Mesenchymal stem cell (in vitro differentiated cells and primary cell): ENCODE data around the gene MRTFA.

Experiments used
- DNase-seq: peaks from one replicate; pipeline ENCODE4 v3.0.0-alpha.2; 2013
- H2AFZ ChIP-seq: one replicate; pipeline ENCODE4 v1.6.1; 2013; ENCODE audit warnings: low read depth, mild to moderate bottlenecking, control low read depth, inconsistent platforms, low read length, moderate library complexity
- H2AK5ac ChIP-seq: 2 replicates; pipeline ENCODE4 v1.6.1; 2013; ENCODE audit warnings: low read length, moderate library complexity, mild to moderate bottlenecking, inconsistent platforms; ENCODE audit not compliant: severe bottlenecking
- H2BK120ac ChIP-seq: one replicate; pipeline ENCODE4 v1.6.1; 2013; ENCODE audit warnings: low read depth, mild to moderate bottlenecking, inconsistent platforms, low read length, moderate library complexity
- H2BK12ac ChIP-seq, 2 experiments: one replicate each; pipeline ENCODE4 v1.6.1; 2013; ENCODE audit warnings: inconsistent platforms in 2 of 2, low read length in 2 of 2, mild to moderate bottlenecking in 2 of 2, moderate library complexity in 2 of 2, control low read depth in 1 of 2
- H2BK15ac ChIP-seq: one replicate; pipeline ENCODE4 v1.6.1; 2013; ENCODE audit warnings: mild to moderate bottlenecking, low read depth, inconsistent platforms; ENCODE audit not compliant: poor library complexity, severe bottlenecking
- H2BK5ac ChIP-seq: 2 replicates; pipeline ENCODE4 v1.6.1; 2013; ENCODE audit warnings: low read depth, mild to moderate bottlenecking, low read length, control low read depth, inconsistent platforms; ENCODE audit not compliant: poor library complexity, severe bottlenecking
- H3K14ac ChIP-seq, 2 experiments: one replicate each; pipeline ENCODE4 v1.6.1; 2013; ENCODE audit warnings: inconsistent platforms in 2 of 2, low read length in 2 of 2, control low read depth in 1 of 2, mild to moderate bottlenecking in 1 of 2, moderate library complexity in 1 of 2
- H3K18ac ChIP-seq, 2 experiments: one replicate each; pipeline ENCODE4 v1.6.1; 2013; ENCODE audit warnings: inconsistent platforms in 2 of 2, low read length in 2 of 2, control low read depth in 1 of 2, low read depth in 1 of 2, mild to moderate bottlenecking in 1 of 2
- H3K23ac ChIP-seq, 2 experiments: one replicate each; pipeline ENCODE4 v1.6.1; 2013; ENCODE audit warnings: inconsistent platforms in 2 of 2, low read length in 2 of 2, mild to moderate bottlenecking in 2 of 2, moderate library complexity in 2 of 2, control low read depth in 1 of 2
- H3K27ac ChIP-seq: 2 replicates; pipeline ENCODE4 v1.5.1; 2013; ENCODE audit warnings: mild to moderate bottlenecking, moderate library complexity, low read length, control low read depth, inconsistent platforms; ENCODE audit not compliant: poor library complexity, severe bottlenecking
- H3K27me3 ChIP-seq, 2 experiments: 2 replicates each; pipeline versions ENCODE4 v1.6.1 to v1.7.0; 2013; ENCODE audit warnings: low read length in 2 of 2, mild to moderate bottlenecking in 2 of 2, moderate library complexity in 2 of 2, control low read depth in 1 of 2, inconsistent platforms in 1 of 2; ENCODE audit not compliant: control insufficient read depth in 1 of 2, insufficient read depth in 1 of 2
- H3K36me3 ChIP-seq, 2 experiments: 2 replicates each; pipeline versions ENCODE4 v1.6.1 to v1.7.0; 2013; ENCODE audit warnings: low read length in 2 of 2, control low read depth in 1 of 2, inconsistent platforms in 1 of 2, low read depth in 1 of 2, mild to moderate bottlenecking in 1 of 2; ENCODE audit not compliant: insufficient read depth in 2 of 2, control insufficient read depth in 1 of 2
- H3K4ac ChIP-seq, 2 experiments: one replicate each; pipeline ENCODE4 v1.6.1; 2013; ENCODE audit warnings: inconsistent platforms in 2 of 2, low read length in 2 of 2, mild to moderate bottlenecking in 2 of 2, moderate library complexity in 2 of 2, control low read depth in 1 of 2, low read depth in 1 of 2
- H3K4me1 ChIP-seq: 2 replicates; pipeline ENCODE4 v1.6.1; 2013; ENCODE audit warnings: low read depth, low read length, control low read depth; ENCODE audit not compliant: control insufficient read depth, insufficient read depth
- H3K4me2 ChIP-seq: 2 replicates; pipeline ENCODE4 v1.6.1; 2013; ENCODE audit warnings: low read length, mild to moderate bottlenecking, inconsistent platforms; ENCODE audit not compliant: poor library complexity, severe bottlenecking
- H3K4me3 ChIP-seq, 2 experiments: 2 replicates each; pipeline versions ENCODE4 v1.5.1 to v1.7.0; 2013; ENCODE audit warnings: low read length in 2 of 2, mild to moderate bottlenecking in 2 of 2, control low read depth in 1 of 2, low read depth in 1 of 2; ENCODE audit not compliant: insufficient read depth in 1 of 2
- H3K79me1 ChIP-seq: replicated peaks from 2 replicates; pipeline ENCODE4 v1.6.1; 2013; ENCODE audit warnings: mild to moderate bottlenecking, control low read depth, low read length, inconsistent platforms; ENCODE audit not compliant: poor library complexity, severe bottlenecking
- H3K9ac ChIP-seq: 2 replicates; pipeline ENCODE4 v1.7.0; 2013; ENCODE audit warnings: mild to moderate bottlenecking, low read length, moderate library complexity
- H3K9me3 ChIP-seq: 2 replicates; pipeline ENCODE4 v1.7.0; 2013; ENCODE audit warnings: mild to moderate bottlenecking, low read length; ENCODE audit not compliant: control insufficient read depth
- H4K8ac ChIP-seq: one replicate; pipeline ENCODE4 v1.6.1; 2013; ENCODE audit warnings: inconsistent platforms, mild to moderate bottlenecking, low read length, moderate library complexity
- H4K91ac ChIP-seq: one replicate; pipeline ENCODE4 v1.6.1; 2013; ENCODE audit warnings: mild to moderate bottlenecking, low read length, inconsistent platforms
- WGBS: methylation state at CpG from one replicate; pipeline ENCODE4 v1.1.7; 2013; ENCODE audit warnings: mixed read lengths; 5-methylcytosine and 5-hydroxymethylcytosine counted together

MRTFA gene

DNA sequence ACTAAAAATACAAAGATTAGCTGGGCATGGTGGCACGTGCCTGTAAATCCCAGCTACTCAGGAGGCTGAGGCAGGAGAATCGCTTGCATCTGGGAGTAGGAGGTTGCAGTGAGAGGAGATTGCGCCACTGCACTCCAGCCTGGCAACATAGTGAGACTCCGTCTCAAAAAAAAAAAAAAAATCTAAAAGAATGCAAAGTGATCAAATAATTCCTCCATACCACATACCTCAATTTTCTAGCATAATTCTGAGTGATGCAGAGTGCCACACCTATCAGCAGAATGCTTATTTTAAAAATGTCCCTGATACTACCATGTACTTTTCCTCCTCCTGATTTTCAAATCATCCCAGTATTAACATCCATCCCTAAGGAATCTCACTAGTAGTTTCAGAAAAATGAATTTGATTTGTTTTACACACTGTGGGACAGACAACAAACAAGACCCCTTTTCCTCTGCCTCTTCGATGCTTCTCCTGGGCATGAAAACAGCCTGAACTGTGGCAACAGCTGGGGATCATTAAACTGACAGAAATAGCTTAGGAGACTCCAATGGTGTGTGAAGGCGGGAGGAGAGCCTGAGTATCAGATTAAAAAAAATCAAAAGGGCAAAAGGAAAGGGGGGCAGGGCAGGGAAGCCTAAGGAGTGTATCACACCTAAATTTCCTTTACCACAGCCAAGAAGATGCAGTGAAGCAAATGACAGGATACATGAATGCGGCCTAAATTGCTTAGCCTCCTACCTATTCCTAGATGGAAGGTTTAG lies 151.4 kb downstream of the MRTFA start:
- H3K23ac ChIP-seq: no peak overlapping the region
- no peak overlapping the region for H3K27ac ChIP-seq
- no peak overlapping the region for H2BK15ac ChIP-seq
- H2BK5ac ChIP-seq: no peak overlapping the region
- H3K14ac ChIP-seq: no peak overlapping the region
- no peak overlapping the region for H4K91ac ChIP-seq
- H2BK12ac ChIP-seq: no peak overlapping the region
- H3K18ac ChIP-seq: no peak overlapping the region
- H3K36me3 ChIP-seq: peaks cover 0 to 7% of the 10 kb centered on the region in 2 experiments
- peak overlapping the region; percentile 37 for H3K9ac ChIP-seq
- no peak overlapping the region for H2AK5ac ChIP-seq
- peaks cover 30% of the 10 kb centered on the region for H3K79me1 ChIP-seq
- H3K27me3 ChIP-seq: no peaks in the 10 kb centered on the region
- H2AFZ ChIP-seq: no peak overlapping the region
- H3K4me2 ChIP-seq: no peak overlapping the region
- DNase-seq: peak; percentile 49
- no peak overlapping the region for H3K4ac ChIP-seq
- no peak overlapping the region for H4K8ac ChIP-seq
- WGBS: 92% methylated on average over 6 of the region's 7 CpGs
- H3K4me1 ChIP-seq: peaks cover 8% of the 10 kb centered on the region
- H3K4me3 ChIP-seq: no peak overlapping the region
- H3K9me3 ChIP-seq: no peaks in the 10 kb centered on the region
- no peak overlapping the region for H2BK120ac ChIP-seq

DNA sequence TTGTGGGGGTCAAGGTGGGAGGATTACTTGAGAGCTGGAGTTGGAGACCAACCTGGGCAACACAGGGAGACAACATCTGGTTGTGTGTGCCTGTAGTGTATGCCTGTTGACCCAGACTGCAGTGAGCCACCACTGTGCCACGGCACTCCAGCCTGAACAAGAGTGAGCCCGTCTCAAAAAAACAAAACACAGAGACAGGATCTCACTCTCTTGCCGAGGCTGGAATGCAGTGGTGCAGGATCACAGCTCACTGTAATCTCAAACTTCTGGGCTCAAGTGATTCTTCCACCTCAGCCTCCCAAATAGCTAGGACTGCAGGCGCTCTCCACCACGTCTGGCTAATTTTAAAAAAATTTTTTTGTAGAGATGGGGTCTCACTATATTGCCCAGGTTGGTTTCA lies 153.6 kb downstream of the MRTFA start:
- Histone ChIP-seq H3K4ac (no peak overlapping the region), H2AK5ac (no peak overlapping the region), H3K36me3 (peaks cover 0 to 7% of the 10 kb centered on the region in 2 experiments), H2AFZ (no peak overlapping the region), H3K9ac (no peak overlapping the region), H2BK120ac (no peak overlapping the region), H3K4me3 (no peak overlapping the region), H3K4me2 (no peak overlapping the region), H3K4me1 (peaks cover 8% of the 10 kb centered on the region), H2BK12ac (no peak overlapping the region), H3K27ac (no peak overlapping the region), H2BK5ac (no peak overlapping the region), H3K9me3 (no peaks in the 10 kb centered on the region), H3K18ac (no peak overlapping the region), H4K8ac (no peak overlapping the region), H2BK15ac (no peak overlapping the region), H3K14ac (no peak overlapping the region), H3K23ac (no peak overlapping the region), H4K91ac (no peak overlapping the region), H3K27me3 (no peaks in the 10 kb centered on the region), H3K79me1 (peaks cover 35% of the 10 kb centered on the region)
- 100% methylated on average over 3 of the region's 5 CpGs for WGBS
- DNase-seq: no peak

DNA sequence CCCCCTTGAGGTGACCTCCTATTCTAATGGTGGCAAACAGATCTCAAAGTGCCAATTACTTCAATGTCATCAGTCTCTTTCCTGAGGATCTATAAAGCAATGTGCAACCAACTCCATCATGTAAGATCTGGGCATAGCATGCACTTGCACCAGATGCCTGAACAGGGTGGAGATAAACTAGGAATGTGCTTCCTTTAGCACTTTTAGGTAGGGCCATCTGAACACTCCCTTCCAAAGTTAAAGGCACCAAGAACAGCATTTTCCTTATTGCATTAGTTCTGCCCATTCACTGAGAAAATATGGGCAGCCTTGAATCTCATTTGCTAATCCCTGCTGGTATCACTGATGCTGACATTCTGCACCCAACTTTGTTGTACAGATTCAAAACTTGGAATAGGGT lies 154.1 kb downstream of the MRTFA start:
- Histone ChIP-seq H3K9me3 (no peaks in the 10 kb centered on the region), H3K4me3 (no peak overlapping the region), H3K27me3 (no peaks in the 10 kb centered on the region), H3K27ac (no peak overlapping the region), H2BK15ac (no peak overlapping the region), H4K8ac (no peak overlapping the region), H2BK5ac (no peak overlapping the region), H2BK12ac (no peak overlapping the region), H3K18ac (no peak overlapping the region), H3K14ac (no peak overlapping the region), H3K23ac (no peak overlapping the region), H3K4me1 (peaks cover 8% of the 10 kb centered on the region), H3K79me1 (peaks cover 36% of the 10 kb centered on the region), H2AK5ac (no peak overlapping the region), H3K4me2 (no peak overlapping the region), H3K4ac (no peak overlapping the region), H3K36me3 (peaks cover 0 to 7% of the 10 kb centered on the region in 2 experiments), H2BK120ac (no peak overlapping the region), H2AFZ (no peak overlapping the region), H3K9ac (no peak overlapping the region), H4K91ac (no peak overlapping the region)
- DNase-seq: no peak

DNA sequence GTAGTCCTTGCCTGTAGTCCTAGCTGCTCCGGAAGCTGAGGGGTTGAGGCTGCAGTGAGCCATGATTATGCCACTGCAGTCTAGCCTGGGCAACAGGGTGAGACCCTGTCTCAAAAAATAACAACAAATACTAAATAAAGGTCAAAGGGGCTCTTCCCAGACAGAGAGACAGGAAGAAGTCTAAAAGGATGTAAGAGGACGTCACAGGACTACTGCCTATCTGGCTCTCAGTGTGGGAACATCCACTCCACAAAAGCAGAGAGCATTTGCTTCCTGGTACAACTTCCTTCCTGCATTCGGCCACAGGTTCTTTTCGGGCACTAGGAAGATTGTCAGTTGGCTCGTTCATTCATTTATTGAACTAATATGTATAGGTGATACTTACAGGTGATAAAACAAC lies 155.5 kb downstream of the MRTFA start:
- Histone ChIP-seq H4K8ac (no peak overlapping the region), H3K27ac (no peak overlapping the region), H2BK5ac (no peak overlapping the region), H3K4me3 (no peak overlapping the region), H3K14ac (no peak overlapping the region), H3K4me2 (no peak overlapping the region), H3K4ac (no peak overlapping the region), H3K27me3 (no peaks in the 10 kb centered on the region), H3K23ac (no peak overlapping the region), H3K9ac (no peak overlapping the region), H3K36me3 (peaks cover 0 to 7% of the 10 kb centered on the region in 2 experiments), H3K4me1 (peaks cover 5% of the 10 kb centered on the region), H3K9me3 (no peaks in the 10 kb centered on the region), H4K91ac (no peak overlapping the region), H2AK5ac (no peak overlapping the region), H2BK12ac (no peak overlapping the region), H2BK15ac (no peak overlapping the region), H2BK120ac (no peak overlapping the region), H2AFZ (no peak overlapping the region), H3K79me1 (peaks cover 38% of the 10 kb centered on the region), H3K18ac (no peak overlapping the region)
- 95% methylated on average over 3 of the region's 5 CpGs for WGBS
- DNase-seq: no peak
